HS-5 (cell line): ENCODE data around the gene DPP6.

Experiments
- DNase-seq: peaks from one replicate; pipeline ENCODE4 v3.0.0-alpha.2; 2012; ENCODE audit warnings: low read depth

DPP6 gene

GRCh38 chr7:154338701-154339506, 286.7 kb downstream of the DPP6 start:
- DNase-seq = no peak

GRCh38 chr7:154342971-154343633, 290.9 kb downstream of the DPP6 start:
- DNase-seq = no peak

GRCh38 chr7:154343778-154344412, 291.7 kb downstream of the DPP6 start:
- no peak for DNase-seq

GRCh38 chr7:154345093-154345492, 292.9 kb downstream of the DPP6 start:
- DNase-seq = no peak

DNA sequence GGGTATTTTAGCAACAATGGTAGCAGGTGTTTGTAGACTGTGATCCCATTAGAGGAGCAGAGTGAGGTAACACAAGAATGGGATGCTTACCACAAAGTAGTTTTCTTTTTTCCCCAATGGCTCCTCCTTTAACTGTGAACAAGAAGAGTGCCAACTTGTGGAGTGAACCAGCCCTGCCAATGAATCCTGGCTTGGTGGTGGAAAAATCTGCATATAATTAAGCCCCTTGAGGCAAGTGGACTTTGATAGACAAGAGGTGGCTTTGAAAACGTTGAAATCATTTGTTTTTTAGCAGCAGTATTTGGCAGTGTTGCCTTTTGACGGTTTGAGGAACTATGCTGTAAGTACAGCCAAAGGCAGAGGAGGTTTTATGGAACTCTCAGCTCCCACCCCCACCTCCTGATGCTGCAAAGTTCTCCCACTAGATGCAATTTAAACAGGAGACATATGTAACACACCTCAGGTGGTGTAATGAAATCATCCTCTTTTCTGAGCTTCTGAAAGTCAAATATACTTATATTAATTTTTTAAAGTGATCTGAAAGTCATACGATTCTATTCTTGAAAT, 295.6 kb downstream of the DPP6 start:
- DNase-seq = no peak

DNA sequence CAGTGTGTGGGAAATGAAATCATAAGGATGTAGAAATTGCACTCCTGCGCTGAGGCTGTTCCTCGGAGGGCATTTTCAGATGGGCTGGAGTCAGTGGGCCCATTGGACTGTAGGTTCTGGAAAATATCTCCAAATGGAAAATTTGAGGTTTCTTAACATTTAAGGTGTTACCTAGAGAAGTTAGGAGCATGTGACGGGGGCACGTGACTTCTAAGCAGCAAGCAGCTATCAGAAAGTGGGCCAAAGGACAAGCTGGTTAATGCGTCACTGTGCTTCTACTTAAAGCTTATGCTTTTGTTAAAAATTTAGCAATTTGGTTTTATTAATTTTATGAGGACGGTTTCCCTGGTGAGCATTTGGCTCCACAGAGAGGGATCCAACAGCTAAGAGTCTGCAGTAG, 298.7 kb downstream of the DPP6 start:
- DNase-seq = no peak

GRCh38 chr7:154353355-154353767, 301.2 kb downstream of the DPP6 start:
- no peak for DNase-seq

GRCh38 chr7:154364170-154364569, 312.0 kb downstream of the DPP6 start:
- no peak for DNase-seq

- no peak for DNase-seq
Measured at GRCh38 chr7:154371424-154371823, 319.2 kb downstream of the DPP6 start.

DNA sequence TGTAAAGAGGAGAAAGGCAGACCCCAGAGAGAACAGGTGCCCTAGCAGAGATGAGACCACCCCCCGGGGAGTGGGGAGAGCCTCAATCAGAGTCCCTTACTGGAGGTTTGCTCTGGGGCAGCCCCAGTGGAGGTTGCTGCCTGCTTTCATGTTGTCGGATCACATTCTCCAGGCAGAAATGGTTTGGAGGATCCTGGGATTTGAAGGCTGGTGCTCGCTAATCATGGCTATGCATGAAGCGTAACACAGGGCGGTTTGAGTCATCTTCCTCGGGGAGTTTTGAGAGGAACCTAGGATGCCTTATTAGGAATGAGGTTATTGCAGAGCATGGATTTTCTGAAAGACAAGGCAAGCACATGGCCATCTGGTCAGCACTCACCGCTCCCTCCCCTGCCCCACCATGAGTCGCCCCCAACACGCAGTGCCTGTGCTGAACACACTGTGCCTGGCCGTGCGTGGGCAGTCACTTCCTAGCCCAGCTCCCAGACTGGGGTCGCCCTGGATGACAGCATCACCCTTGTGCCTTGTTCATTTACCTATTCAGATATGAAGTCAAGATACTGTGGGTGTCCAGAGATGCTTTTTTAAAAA, 319.9 kb downstream of the DPP6 start:
- no peak for DNase-seq

DNA sequence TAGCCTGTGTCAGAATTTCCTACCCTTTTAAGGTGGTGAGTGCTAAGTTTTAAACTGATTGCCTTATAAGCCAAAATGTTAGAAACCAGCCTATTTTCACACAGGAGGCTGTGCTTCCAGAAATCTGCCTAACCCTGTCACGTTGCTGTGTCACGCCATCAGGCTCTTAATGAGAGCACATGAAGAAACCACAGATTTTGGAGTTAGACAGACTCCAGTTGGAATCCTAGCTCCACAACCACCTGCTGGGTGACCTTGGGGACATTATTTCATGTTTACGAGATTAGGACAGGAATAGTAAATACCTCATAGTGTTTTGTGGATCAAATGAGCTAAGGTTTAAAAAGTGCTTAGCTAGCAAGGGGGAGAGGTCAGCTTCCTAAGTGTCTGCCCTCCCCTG, 321.8 kb downstream of the DPP6 start:
- DNase-seq = no peak

GRCh38 chr7:154375956-154376355, 323.8 kb downstream of the DPP6 start:
- no peak for DNase-seq

- no peak for DNase-seq
Measured at GRCh38 chr7:154380771-154381170, 328.6 kb downstream of the DPP6 start.

DNA sequence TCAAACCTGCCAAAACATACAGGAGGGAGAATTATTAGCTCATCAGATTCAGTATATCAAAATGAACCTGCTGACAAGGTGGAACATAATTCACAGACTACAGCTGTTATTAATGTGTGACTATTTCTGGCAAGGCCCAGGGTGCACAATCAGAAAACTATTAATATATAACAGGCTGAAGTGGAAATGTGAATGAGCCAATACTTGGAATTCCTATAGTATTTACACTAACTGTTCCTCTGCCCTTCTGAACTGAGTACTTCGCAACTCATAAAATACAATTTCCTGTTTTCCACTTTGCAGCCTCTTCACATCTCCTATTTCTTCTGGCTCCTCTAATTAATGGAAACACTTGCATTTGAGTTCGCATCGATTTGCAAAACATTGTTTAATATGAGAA, 330.8 kb downstream of the DPP6 start:
- no peak for DNase-seq

GRCh38 chr7:154385214-154385613, 333.0 kb downstream of the DPP6 start:
- DNase-seq = no peak

DNA sequence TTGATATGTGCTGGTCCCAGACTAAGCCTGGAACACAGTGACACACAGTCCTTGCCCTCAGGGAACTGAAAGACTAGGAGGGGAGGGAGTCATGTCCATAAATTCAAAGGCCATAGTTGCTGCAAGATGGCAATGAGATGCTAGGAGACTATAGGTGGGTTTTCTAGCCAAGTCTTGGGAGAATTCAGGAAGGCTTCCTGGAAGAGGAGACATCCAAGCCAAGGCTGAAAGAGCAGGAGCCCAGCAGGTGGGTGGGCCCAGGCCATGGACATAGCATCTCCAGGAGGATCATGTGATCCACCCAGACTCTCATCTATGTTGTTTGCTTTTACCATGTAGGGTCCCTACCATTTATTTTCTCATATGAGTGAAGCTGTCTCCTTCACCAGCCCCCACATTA, 335.1 kb downstream of the DPP6 start:
- DNase-seq = no peak

- no peak for DNase-seq
Measured at GRCh38 chr7:154388412-154388811, 336.2 kb downstream of the DPP6 start.

DNA sequence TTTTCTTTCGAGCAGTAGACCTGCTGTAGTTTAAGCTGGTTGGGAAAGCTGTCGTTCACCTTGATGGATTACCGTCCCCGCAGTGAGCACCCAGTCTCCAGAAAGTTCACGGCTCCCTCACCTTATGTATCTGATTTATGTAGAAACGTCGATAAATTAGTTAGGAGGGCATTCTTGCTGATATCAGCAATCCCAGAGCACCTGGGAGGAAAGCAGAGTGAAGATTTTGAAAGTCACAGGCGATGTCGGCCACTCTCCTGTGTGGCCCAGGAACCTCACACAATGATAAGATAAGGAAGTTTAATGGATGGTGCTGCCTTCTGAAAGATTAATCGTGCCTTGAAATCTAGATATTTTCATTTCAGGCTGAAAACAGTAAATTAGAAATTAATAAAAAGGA, 336.8 kb downstream of the DPP6 start:
- no peak for DNase-seq

- no peak for DNase-seq
Measured at GRCh38 chr7:154390961-154391360, 338.8 kb downstream of the DPP6 start.

DNA sequence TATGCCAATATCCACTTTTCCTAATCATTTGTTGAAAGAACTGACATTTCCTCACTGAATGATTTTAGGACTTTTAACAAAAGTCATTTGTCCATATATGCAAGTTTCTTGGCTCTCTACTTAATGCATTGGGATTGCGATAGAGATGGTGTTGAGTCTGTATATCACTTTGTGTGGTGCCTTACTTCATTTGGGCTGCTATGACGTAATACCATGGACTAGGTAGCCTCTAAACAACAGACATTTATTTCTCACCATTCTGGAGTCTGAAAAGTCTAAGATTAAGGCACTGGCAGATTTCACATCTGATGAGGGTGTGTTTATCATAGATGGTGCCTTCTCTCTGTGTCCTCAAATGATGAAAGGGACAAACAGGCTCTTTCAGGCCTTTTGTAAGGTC, 342.6 kb downstream of the DPP6 start:
- no peak for DNase-seq

DNA sequence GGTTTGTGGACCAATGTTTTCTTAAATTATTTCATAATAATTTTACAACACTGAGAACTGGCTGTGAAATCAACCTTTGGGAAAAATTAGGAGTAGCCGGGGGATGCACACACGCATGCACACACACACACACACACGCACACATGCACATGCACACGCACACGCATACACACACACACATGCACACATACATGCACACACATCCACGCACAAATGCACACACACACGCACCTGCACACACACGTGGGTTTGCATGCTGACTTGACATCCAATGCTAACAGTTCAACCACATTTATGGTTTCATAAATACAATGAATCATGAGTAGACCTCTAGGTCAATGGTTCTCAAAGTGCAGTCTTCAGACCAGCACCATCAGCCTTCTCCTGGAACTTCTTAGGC, 354.1 kb downstream of the DPP6 start:
- DNase-seq = no peak

GRCh38 chr7:154409703-154410311, 357.6 kb downstream of the DPP6 start:
- DNase-seq = no peak
